Liver (tissue), 3 donors: ENCODE results near the gene CEP135.

Experiments used
- FOXA1 ChIP-seq: IDR thresholded peaks from 2 replicates; pipeline ENCODE4 v1.6.1; 2016; ENCODE audit warnings: antibody characterized with exemption
- GABPA ChIP-seq, 2 donors: IDR thresholded peaks in 1 of 2; conservative IDR thresholded peaks in 1 of 2; 2 replicates each; pipeline ENCODE4 v1.6.1; 2016; ENCODE audit warnings: antibody characterized with exemption in 2 of 2, mild to moderate bottlenecking in 1 of 2, moderate library complexity in 1 of 2
- HNF4G ChIP-seq: IDR thresholded peaks from 2 replicates; pipeline ENCODE4 v1.6.1; 2016; ENCODE audit warnings: antibody characterized with exemption
- RAD21 ChIP-seq, 2 donors: IDR thresholded peaks; 2 replicates each; pipeline ENCODE4 v1.6.1; 2016; ENCODE audit warnings: antibody characterized with exemption in 2 of 2, mild to moderate bottlenecking in 2 of 2
- TAF1 ChIP-seq: conservative IDR thresholded peaks from 2 replicates; pipeline ENCODE4 v1.6.1; 2016; ENCODE audit warnings: antibody characterized with exemption, mild to moderate bottlenecking
- YY1 ChIP-seq: IDR thresholded peaks from 2 replicates; pipeline ENCODE4 v1.6.1; 2016; ENCODE audit warnings: antibody characterized with exemption, mild to moderate bottlenecking
- ZBTB33 ChIP-seq: IDR thresholded peaks from 2 replicates; pipeline ENCODE4 v1.6.1; 2016; ENCODE audit warnings: antibody characterized with exemption
- TF ChIP-seq, protein P1 (sequence below): fragments of 150-350 bp; IDR thresholded peaks from 2 replicates; pipeline ENCODE4 v1.5.1; 2017; ENCODE audit warnings: improper control_type of control experiment, low read depth, low read length; ENCODE audit not compliant: missing input control
- donor health status: healthy.
- donor health status: healthy.

GRCh38 chr4:56048702-56049431, 100.1 kb downstream of the CEP135 start:
- no peak for TF ChIP-seq TAF1
- TF ChIP-seq, protein P1, sequence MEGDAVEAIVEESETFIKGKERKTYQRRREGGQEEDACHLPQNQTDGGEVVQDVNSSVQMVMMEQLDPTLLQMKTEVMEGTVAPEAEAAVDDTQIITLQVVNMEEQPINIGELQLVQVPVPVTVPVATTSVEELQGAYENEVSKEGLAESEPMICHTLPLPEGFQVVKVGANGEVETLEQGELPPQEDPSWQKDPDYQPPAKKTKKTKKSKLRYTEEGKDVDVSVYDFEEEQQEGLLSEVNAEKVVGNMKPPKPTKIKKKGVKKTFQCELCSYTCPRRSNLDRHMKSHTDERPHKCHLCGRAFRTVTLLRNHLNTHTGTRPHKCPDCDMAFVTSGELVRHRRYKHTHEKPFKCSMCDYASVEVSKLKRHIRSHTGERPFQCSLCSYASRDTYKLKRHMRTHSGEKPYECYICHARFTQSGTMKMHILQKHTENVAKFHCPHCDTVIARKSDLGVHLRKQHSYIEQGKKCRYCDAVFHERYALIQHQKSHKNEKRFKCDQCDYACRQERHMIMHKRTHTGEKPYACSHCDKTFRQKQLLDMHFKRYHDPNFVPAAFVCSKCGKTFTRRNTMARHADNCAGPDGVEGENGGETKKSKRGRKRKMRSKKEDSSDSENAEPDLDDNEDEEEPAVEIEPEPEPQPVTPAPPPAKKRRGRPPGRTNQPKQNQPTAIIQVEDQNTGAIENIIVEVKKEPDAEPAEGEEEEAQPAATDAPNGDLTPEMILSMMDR: no peak
- no peak for TF ChIP-seq ZBTB33
- no peak for TF ChIP-seq FOXA1
- no peak for TF ChIP-seq RAD21 (IDR thresholded peaks at IDR 0.05)
- no peak for TF ChIP-seq YY1
- TF ChIP-seq GABPA (IDR thresholded peaks at IDR 0.05 in 1 of 2, conservative IDR thresholded peaks at IDR 0.05 in 1 of 2): no peak
- no peak for TF ChIP-seq HNF4G
